GM19397 (cell line): ENCODE measurements around the gene NINJ2.
A peak's percentile ranks its signal among the peaks of the same experiment; 100 is the strongest.
"Not testable (repeated sequence)": the region's sequence is repeated elsewhere in the genome, so short reads cannot be mapped to it uniquely, and the experiment has no call there.

ENCODE experiments used
- ATAC-seq: cut with Tn5 transposase; IDR thresholded peaks from one replicate; pipeline ENCODE4 v1.9.1; 2021; ENCODE audit warnings: mild to moderate bottlenecking, moderate library complexity; ENCODE audit not compliant: unreplicated experiment

Gene NINJ2

GRCh38 chr12:663293-663871, at the start of gene NINJ2:
TSS of gene NINJ2 (minus strand) at chr12:663445. CDS start at chr12:663360, 85 bp downstream.
- no peak for ATAC-seq

DNA sequence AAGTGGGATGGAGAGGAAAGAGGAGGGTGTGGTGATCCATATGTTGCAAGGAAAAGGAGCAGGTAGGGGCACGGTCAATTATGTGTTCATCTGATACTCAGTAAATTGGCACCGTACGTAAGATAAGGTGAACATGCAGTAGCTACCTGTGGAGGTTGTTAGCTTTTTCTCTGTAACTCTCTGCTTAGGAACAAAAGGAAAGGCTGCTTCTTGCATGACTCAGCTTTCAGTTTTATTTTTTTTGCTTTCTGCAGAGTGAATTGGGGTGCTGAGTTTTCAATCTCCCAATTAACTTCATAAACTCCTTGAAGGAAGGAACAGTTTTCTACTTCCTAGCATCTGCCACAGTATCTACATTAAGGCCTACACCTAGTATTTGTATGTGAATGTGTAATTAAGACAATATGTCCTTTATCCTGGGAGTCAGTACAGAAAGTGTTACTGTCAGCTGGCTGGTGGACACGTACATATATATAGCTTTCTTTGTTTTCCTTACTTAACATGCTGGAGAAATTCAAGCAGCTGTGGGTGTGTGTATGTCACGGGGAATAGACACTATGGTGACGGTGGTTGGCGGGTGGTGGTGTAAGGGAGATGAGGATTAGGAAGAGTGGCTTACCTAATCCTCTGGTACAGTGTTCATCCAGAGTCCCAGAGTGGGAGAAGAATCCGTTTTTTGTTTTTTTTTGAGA, 49.1 kb upstream of the NINJ2 start:
- no peak for ATAC-seq

GRCh38 chr12:709455-710020, 46.3 kb upstream of the NINJ2 start:
- ATAC-seq: no peak

- not testable (repeated sequence) for ATAC-seq
These were observed 44.8 kb upstream of the NINJ2 start for GRCh38 chr12:708084-708483.

DNA sequence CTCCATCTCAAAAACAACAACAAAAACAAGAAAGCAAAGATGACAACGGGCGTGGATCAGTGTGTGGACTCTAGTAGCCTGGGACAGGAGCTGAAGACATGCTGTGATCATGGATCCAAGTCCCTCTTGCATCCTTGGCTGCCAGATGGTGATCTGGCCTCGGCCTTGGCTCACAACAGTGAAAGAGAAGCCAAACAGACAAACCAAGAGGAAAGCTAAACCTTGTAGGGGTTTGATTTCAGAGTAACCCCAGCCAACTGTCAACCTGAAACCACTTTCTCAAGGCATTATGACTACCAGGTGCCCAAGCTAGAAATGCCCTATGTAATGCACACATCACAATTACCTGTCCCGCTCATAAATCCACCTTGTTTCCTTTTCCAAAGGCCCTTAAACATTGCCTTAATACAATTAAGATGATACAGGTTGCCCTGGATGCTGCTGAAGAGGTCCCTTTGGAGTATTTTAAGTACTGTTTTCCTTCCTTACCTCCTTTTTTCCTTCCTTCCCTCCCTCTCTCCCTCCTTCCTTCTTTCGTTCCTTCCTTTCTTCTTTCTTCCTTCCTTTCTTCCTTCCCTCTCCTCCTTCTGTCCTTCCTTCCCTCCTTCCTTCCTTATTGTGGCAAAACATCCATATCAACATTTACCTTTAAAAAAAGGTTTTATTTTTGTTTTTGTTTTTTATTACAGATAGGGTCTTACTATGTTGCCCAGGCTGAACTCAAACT, 41.4 kb upstream of the NINJ2 start:
- no peak for ATAC-seq

- no peak for ATAC-seq
These were observed 38.8 kb upstream of the NINJ2 start for GRCh38 chr12:701896-702539.

DNA sequence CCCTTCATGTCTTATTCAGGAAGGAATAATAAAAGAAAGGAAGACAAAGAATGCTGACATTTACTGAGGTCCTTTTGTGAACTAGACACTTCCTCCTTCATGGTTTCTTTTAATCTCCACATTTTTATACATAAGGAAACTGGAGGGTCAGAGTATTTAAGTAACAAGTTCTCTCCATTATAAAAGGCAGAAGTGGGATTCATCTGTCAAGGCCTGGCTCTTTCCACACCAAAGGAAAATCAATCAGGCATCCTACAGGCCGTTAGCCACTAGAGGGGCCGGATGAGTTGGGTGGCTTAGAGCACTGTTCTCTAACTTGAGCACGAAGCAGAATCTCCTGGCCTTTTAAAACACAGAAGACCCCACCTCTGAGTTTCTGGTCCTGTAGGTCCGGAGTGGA, 36.8 kb upstream of the NINJ2 start:
- ATAC-seq: no peak

DNA sequence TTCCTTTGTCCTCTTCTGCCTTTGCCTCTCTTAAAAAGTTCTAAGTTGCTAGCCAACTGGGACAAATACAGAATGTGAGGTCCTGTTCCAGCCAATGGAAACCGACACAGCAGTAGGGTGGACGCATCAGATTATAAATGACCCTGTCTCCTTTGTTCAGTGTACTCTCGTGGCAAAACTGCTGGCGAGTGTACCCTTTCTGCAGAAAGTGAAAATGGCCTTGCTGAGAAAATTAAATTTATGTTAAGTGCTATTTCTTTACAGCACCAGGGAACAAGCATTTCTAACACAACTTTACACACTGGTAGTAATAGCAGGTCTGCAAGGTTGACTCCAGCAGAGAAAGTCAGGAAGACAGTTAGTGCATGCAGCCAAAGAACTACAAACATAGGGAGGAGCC, 35.0 kb upstream of the NINJ2 start:
- ATAC-seq: not testable (repeated sequence)

GRCh38 chr12:697481-697880, 34.2 kb upstream of the NINJ2 start:
- ATAC-seq: no peak

DNA sequence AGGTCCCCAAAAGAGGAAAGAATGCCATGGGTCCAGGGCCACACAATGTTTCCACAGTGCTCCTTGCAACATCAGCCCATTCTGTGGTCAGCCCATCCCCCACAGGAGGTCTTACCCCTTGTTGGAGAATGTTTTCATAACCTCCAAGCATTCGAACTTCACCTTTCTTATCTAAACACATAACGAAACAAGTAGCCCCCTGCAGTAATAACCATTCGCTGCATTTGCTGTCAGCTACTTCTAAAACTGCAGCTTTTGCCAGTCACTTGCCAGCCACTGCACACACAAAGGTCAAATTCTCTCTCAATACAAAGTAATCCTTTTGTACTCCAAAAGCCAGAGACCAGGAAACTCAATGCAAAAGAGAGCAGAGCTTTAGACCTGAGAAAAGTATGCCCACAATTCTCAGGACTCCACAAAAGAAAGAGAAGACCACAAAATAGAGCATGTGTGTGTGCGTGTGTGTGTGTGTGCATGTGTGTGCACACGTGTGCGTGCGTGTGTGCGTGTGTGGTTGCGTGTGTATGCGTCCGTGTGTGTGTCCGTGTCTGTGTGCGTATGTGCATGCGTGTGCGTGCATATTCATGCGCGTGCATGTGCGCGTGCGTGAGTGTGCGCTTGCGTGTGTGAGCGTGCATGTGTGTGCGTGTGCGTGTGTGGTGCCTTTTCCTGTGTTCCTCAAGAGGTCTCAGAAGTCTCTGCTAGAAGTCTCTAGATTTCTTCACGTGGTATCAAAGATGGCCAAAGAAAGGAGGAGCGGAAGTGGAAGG, 31.7 kb upstream of the NINJ2 start:
- no peak for ATAC-seq

GRCh38 chr12:693934-694533, 30.8 kb upstream of the NINJ2 start:
- ATAC-seq: no peak

GRCh38 chr12:692274-692673, 29.0 kb upstream of the NINJ2 start:
- no peak for ATAC-seq

DNA sequence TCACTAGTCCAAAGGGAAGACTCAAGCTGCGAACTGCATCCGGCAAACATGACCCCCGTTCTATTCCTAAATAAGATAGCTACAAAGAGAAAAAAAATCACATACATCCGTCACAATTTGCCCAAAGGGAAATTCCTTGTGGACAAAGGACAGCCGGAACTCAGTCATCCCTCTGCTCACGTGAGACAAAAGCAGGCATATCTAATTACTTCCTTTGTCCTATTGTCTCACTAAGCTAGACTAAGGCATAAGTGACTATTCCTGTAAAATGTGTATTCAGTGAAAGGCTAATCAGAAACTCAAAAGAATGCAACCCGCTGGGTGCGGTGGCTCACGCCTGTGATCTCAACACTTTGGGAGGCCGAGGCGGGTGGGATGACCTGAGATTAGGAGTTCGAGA, 27.2 kb upstream of the NINJ2 start:
- no peak for ATAC-seq

- peak; percentile 85 for ATAC-seq
These were observed 22.1 kb upstream of the NINJ2 start for GRCh38 chr12:685388-685787.

DNA sequence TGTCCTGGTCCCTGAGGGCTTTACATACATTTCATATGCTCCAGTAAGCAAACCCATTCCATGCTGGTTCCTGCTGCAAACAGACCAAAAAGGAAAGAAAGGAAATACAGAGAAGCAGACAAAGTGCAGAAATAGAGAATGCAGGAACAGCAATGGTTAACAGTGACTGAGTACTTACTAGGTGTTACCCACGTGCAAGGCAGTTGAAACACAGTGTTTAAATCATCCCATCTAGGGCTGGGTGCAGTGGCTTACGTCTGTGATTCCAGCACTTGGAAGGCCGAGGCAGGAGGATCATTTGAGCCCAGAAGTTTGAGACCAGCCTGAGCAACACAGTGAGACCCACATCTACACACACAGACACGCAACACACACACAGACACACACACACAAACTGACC, 21.2 kb upstream of the NINJ2 start:
- ATAC-seq: no peak

GRCh38 chr12:681568-682256, 18.5 kb upstream of the NINJ2 start:
- no peak for ATAC-seq

GRCh38 chr12:678747-679712, 15.8 kb upstream of the NINJ2 start:
- ATAC-seq: no peak

DNA sequence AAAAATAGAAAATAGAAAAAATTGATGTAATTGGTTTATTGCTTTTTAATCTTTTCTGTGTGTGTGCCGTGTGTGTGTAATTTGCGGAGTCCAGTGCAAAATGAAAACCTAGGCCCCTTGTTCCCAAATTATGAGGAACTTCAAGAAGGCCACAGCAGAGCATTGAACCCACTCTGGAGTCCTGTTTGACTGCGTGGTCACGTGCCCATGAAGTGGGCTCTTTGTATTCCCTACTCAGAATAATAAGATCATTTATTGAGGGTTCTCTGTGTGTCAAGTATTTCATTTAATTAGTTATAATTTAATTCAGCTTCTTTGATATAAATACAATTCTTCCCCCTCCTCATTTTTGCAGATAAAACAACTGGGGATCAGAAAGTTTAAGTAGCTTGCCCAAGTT, 12.3 kb upstream of the NINJ2 start:
- ATAC-seq: no peak
